ENCODE data around the gene CRTC1. TPM values are rescaled to one million over a fixed set of nuclear protein-coding genes. Genes with fewer than 3 reads are reported as not detected.

Gene CRTC1
- total and polyA plus RNA-seq, 2 of the 13 experiments (the other 11 are each of a cell fraction or from before 2014, with no cell fraction given), result 2.0 to 2.7 TPM

DNA sequence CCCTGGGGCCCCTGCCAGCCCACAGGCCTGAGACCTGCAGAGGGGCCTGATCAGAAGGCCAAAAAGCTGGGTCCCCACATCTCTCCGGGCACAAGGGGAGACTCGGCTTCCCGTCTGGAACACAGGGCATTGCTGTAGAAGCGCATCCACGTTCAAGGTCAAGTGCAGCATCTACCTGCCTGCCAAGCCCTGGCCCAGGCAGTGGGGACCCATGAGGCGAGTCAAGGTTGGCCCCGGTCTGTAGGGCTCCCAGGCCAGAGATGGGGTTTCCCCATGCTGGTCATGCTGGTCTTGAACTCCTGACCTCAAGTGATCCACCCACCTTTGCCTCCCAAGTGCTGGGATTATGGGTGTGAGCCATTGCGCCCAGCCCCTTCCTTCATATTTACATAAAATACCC is 121.2 kb downstream of the CRTC1 start (continued):
- TF ChIP-seq, protein P1, sequence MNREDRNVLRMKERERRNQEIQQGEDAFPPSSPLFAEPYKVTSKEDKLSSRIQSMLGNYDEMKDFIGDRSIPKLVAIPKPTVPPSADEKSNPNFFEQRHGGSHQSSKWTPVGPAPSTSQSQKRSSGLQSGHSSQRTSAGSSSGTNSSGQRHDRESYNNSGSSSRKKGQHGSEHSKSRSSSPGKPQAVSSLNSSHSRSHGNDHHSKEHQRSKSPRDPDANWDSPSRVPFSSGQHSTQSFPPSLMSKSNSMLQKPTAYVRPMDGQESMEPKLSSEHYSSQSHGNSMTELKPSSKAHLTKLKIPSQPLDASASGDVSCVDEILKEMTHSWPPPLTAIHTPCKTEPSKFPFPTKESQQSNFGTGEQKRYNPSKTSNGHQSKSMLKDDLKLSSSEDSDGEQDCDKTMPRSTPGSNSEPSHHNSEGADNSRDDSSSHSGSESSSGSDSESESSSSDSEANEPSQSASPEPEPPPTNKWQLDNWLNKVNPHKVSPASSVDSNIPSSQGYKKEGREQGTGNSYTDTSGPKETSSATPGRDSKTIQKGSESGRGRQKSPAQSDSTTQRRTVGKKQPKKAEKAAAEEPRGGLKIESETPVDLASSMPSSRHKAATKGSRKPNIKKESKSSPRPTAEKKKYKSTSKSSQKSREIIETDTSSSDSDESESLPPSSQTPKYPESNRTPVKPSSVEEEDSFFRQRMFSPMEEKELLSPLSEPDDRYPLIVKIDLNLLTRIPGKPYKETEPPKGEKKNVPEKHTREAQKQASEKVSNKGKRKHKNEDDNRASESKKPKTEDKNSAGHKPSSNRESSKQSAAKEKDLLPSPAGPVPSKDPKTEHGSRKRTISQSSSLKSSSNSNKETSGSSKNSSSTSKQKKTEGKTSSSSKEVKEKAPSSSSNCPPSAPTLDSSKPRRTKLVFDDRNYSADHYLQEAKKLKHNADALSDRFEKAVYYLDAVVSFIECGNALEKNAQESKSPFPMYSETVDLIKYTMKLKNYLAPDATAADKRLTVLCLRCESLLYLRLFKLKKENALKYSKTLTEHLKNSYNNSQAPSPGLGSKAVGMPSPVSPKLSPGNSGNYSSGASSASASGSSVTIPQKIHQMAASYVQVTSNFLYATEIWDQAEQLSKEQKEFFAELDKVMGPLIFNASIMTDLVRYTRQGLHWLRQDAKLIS (CRISPR knock-in tag; IDR thresholded peaks at IDR 0.05), result no peak
- TF ChIP-seq ZSCAN22 (CRISPR knock-in tag; IDR thresholded peaks at IDR 0.05) (no peak), ATM (IDR thresholded peaks at IDR 0.05; ENCODE audit: borderline replicate concordance) (no peak), HNF4A (CRISPR knock-in tag; IDR thresholded peaks at IDR 0.05) (no peak; the same call in 1 of the 2 replicates), ZC3H13 (CRISPR knock-in tag; IDR thresholded peaks at IDR 0.05) (no peak), CENPX (CRISPR knock-in tag; IDR thresholded peaks at IDR 0.05) (no peak), ZNF83 (CRISPR knock-in tag; IDR thresholded peaks at IDR 0.05; ENCODE audit: borderline replicate concordance) (no peak), TARDBP (CRISPR knock-in tag; IDR thresholded peaks at IDR 0.05) (no peak), SMARCC2 (IDR thresholded peaks at IDR 0.05) (no peak), ELF1 (CRISPR knock-in tag; IDR thresholded peaks at IDR 0.05) (no peak), MAFF (IDR thresholded peaks at IDR 0.05; ENCODE audit: low read depth, low read length) (no peak), SNRNP70 (IDR thresholded peaks at IDR 0.05; ENCODE audit: low read depth, low read length) (no peak), ZNF3 (CRISPR knock-in tag; IDR thresholded peaks at IDR 0.05) (no peak)
- TF ChIP-seq, protein P2, sequence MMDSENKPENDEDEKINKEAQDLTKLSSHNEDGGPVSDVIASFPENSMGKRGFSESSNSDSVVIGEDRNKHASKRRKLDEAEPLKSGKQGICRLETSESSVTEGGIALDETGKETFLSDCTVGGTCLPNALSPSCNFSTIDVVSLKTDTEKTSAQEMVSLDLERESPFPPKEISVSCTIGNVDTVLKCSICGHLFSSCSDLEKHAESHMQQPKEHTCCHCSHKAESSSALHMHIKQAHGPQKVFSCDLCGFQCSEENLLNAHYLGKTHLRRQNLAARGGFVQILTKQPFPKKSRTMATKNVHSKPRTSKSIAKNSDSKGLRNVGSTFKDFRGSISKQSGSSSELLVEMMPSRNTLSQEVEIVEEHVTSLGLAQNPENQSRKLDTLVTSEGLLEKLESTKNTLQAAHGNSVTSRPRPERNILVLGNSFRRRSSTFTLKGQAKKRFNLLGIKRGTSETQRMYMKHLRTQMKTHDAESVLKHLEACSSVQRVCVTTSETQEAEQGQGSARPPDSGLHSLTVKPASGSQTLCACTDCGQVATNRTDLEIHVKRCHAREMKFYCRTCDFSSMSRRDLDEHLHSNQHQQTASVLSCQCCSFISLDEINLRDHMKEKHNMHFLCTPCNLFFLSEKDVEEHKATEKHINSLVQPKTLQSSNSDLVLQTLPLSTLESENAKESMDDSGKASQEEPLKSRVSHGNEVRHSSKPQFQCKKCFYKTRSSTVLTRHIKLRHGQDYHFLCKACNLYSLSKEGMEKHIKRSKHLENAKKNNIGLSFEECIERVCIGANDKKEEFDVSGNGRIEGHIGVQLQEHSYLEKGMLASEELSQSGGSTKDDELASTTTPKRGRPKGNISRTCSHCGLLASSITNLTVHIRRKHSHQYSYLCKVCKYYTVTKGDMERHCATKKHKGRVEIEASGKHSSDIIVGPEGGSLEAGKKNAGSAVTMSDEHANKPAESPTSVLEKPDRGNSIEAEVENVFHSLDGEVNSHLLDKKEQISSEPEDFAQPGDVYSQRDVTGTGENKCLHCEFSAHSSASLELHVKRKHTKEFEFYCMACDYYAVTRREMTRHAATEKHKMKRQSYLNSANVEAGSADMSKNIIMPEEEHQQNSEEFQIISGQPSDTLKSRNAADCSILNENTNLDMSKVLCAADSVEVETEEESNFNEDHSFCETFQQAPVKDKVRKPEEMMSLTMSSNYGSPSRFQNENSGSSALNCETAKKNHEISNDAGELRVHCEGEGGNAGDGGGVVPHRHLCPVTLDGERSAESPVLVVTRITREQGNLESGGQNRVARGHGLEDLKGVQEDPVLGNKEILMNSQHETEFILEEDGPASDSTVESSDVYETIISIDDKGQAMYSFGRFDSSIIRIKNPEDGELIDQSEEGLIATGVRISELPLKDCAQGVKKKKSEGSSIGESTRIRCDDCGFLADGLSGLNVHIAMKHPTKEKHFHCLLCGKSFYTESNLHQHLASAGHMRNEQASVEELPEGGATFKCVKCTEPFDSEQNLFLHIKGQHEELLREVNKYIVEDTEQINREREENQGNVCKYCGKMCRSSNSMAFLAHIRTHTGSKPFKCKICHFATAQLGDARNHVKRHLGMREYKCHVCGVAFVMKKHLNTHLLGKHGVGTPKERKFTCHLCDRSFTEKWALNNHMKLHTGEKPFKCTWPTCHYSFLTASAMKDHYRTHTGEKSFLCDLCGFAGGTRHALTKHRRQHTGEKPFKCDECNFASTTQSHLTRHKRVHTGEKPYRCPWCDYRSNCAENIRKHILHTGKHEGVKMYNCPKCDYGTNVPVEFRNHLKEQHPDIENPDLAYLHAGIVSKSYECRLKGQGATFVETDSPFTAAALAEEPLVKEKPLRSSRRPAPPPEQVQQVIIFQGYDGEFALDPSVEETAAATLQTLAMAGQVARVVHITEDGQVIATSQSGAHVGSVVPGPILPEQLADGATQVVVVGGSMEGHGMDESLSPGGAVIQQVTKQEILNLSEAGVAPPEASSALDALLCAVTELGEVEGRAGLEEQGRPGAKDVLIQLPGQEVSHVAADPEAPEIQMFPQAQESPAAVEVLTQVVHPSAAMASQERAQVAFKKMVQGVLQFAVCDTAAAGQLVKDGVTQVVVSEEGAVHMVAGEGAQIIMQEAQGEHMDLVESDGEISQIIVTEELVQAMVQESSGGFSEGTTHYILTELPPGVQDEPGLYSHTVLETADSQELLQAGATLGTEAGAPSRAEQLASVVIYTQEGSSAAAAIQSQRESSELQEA (CRISPR knock-in tag; IDR thresholded peaks at IDR 0.05; ENCODE audit: not compliant biosample characterization), result no peak
- TF ChIP-seq, protein P3, sequence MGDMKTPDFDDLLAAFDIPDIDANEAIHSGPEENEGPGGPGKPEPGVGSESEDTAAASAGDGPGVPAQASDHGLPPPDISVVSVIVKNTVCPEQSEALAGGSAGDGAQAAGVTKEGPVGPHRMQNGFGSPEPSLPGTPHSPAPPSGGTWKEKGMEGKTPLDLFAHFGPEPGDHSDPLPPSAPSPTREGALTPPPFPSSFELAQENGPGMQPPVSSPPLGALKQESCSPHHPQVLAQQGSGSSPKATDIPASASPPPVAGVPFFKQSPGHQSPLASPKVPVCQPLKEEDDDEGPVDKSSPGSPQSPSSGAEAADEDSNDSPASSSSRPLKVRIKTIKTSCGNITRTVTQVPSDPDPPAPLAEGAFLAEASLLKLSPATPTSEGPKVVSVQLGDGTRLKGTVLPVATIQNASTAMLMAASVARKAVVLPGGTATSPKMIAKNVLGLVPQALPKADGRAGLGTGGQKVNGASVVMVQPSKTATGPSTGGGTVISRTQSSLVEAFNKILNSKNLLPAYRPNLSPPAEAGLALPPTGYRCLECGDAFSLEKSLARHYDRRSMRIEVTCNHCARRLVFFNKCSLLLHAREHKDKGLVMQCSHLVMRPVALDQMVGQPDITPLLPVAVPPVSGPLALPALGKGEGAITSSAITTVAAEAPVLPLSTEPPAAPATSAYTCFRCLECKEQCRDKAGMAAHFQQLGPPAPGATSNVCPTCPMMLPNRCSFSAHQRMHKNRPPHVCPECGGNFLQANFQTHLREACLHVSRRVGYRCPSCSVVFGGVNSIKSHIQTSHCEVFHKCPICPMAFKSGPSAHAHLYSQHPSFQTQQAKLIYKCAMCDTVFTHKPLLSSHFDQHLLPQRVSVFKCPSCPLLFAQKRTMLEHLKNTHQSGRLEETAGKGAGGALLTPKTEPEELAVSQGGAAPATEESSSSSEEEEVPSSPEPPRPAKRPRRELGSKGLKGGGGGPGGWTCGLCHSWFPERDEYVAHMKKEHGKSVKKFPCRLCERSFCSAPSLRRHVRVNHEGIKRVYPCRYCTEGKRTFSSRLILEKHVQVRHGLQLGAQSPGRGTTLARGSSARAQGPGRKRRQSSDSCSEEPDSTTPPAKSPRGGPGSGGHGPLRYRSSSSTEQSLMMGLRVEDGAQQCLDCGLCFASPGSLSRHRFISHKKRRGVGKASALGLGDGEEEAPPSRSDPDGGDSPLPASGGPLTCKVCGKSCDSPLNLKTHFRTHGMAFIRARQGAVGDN (CRISPR knock-in tag; IDR thresholded peaks at IDR 0.05), result peak; percentile 29; the same call in 1 of the 2 replicates

Data from HepG2 (cell line).